ENCODE measurements around the gene LMO3. TPM values are rescaled to one million over a fixed set of nuclear protein-coding genes. Genes with fewer than 3 reads are reported as not detected.

Gene LMO3
- total and polyA plus RNA-seq, 8 donors = 7.0 to 228 (median 10.0) TPM

GRCh38 chr12:16573398-16574077 is 32.4 kb downstream of the LMO3 start:
- no peak overlapping the region for H3K4me3 ChIP-seq
- DNase-seq (peak; percentile 20 to 72 (median 60)), ATAC-seq (peak; percentile 92)
- no peak for TF ChIP-seq CTCF (IDR thresholded peaks at IDR 0.05)
- no peaks in the 10 kb centered on the region for H3K9me3 ChIP-seq
- no peaks in the 10 kb centered on the region for H3K36me3 ChIP-seq
- H3K27me3 ChIP-seq = no peaks in the 10 kb centered on the region
- H3K4me1 ChIP-seq = peaks cover 0 to 8% of the 10 kb centered on the region in 2 donors
- peak overlapping the region in 1 of 2 donors; percentile 63 for H3K27ac ChIP-seq
- intact Hi-C loops (cut with DNase I) = no loop called here

- Histone ChIP-seq H3K4me1 (peaks cover 0 to under 1% of the 10 kb centered on the region in 2 donors), H3K4me3 (no peak overlapping the region), H3K27me3 (no peaks in the 10 kb centered on the region), H3K27ac (no peak overlapping the region), H3K9me3 (peaks cover 0 to 2% of the 10 kb centered on the region in 2 donors), H3K36me3 (no peaks in the 10 kb centered on the region)
- intact Hi-C loops (cut with DNase I) = no loop called here
- DNase-seq (no peak), ATAC-seq (no peak)
- TF ChIP-seq CTCF (IDR thresholded peaks at IDR 0.05) = no peak
These were observed 37.1 kb downstream of the LMO3 start for GRCh38 chr12:16568873-16569272.

GRCh38 chr12:16564675-16565074 is 41.3 kb downstream of the LMO3 start:
- intact Hi-C loops (cut with DNase I) = no loop called here
- H3K27me3 ChIP-seq = no peaks in the 10 kb centered on the region
- peak overlapping the region in 1 of 2 donors; percentile 17 for H3K27ac ChIP-seq
- TF ChIP-seq CTCF (IDR thresholded peaks at IDR 0.05) = no peak
- peak; percentile 72 for ATAC-seq
- H3K4me1 ChIP-seq = no peaks in the 10 kb centered on the region
- no peak for DNase-seq
- H3K9me3 ChIP-seq = peaks cover 0 to 2% of the 10 kb centered on the region in 2 donors
- no peak overlapping the region for H3K4me3 ChIP-seq
- no peaks in the 10 kb centered on the region for H3K36me3 ChIP-seq

- no peak overlapping the region for H3K4me3 ChIP-seq
- H3K9me3 ChIP-seq = peaks cover 0 to 2% of the 10 kb centered on the region in 2 donors
- H3K36me3 ChIP-seq = no peaks in the 10 kb centered on the region
- no peak overlapping the region for H3K27ac ChIP-seq
- intact Hi-C loops (cut with DNase I) = no loop called here
- TF ChIP-seq CTCF (IDR thresholded peaks at IDR 0.05) = no peak
- H3K27me3 ChIP-seq = no peaks in the 10 kb centered on the region
- peak; percentile 61 for ATAC-seq
- DNase-seq = no peak
- no peaks in the 10 kb centered on the region for H3K4me1 ChIP-seq
These were observed 42.5 kb downstream of the LMO3 start for GRCh38 chr12:16563504-16563903.

GRCh38 chr12:16562921-16563320 is 43.0 kb downstream of the LMO3 start:
- Histone ChIP-seq H3K27ac (no peak overlapping the region), H3K27me3 (no peaks in the 10 kb centered on the region), H3K4me3 (no peak overlapping the region), H3K36me3 (no peaks in the 10 kb centered on the region), H3K4me1 (no peaks in the 10 kb centered on the region), H3K9me3 (peaks cover 0 to 2% of the 10 kb centered on the region in 2 donors)
- intact Hi-C loops (cut with DNase I) = no loop called here
- no peak for DNase-seq
- TF ChIP-seq CTCF (IDR thresholded peaks at IDR 0.05) = no peak
- ATAC-seq = no peak

Measured in left lung (tissue), 10 donors.